Trophoblast cell (in vitro differentiated cells and primary cell): ENCODE measurements around the gene SGMS1.

ENCODE experiments used
- DNase-seq, 2 donors: peaks; one replicate each; pipeline ENCODE4 v3.0.0-alpha.2; 2016
- H2AFZ ChIP-seq: 2 replicates; pipeline ENCODE4 v1.6.1; 2013; ENCODE audit warnings: low read length, moderate library complexity, mild to moderate bottlenecking; ENCODE audit not compliant: insufficient read depth, poor library complexity
- H2AK5ac ChIP-seq: 2 replicates; pipeline ENCODE4 v1.6.1; 2013; ENCODE audit warnings: mild to moderate bottlenecking, low read length
- H2BK120ac ChIP-seq: 2 replicates; pipeline ENCODE4 v1.6.1; 2013; ENCODE audit warnings: low read length, mild to moderate bottlenecking, moderate library complexity; ENCODE audit not compliant: insufficient read depth, poor library complexity
- H2BK12ac ChIP-seq: 2 replicates; pipeline ENCODE4 v1.6.1; 2013; ENCODE audit warnings: mild to moderate bottlenecking, low read length, moderate library complexity
- H2BK5ac ChIP-seq: 2 replicates; pipeline ENCODE4 v1.6.1; 2013; ENCODE audit warnings: low read length, low read depth, moderate library complexity, mild to moderate bottlenecking; ENCODE audit not compliant: poor library complexity
- H3K14ac ChIP-seq: 2 replicates; pipeline ENCODE4 v1.6.1; 2013; ENCODE audit warnings: mild to moderate bottlenecking, low read length
- H3K18ac ChIP-seq: 2 replicates; pipeline ENCODE4 v1.6.1; 2013; ENCODE audit warnings: mild to moderate bottlenecking, low read length
- H3K23ac ChIP-seq: 2 replicates; pipeline ENCODE4 v1.6.1; 2013; ENCODE audit warnings: low read length
- H3K27ac ChIP-seq: 2 replicates; pipeline ENCODE4 v1.5.1; 2013; ENCODE audit warnings: low read depth, mild to moderate bottlenecking, inconsistent platforms, low read length, moderate library complexity
- H3K27me3 ChIP-seq: 2 replicates; pipeline ENCODE4 v1.6.1; 2013; ENCODE audit warnings: inconsistent platforms, mild to moderate bottlenecking, low read length, moderate library complexity; ENCODE audit not compliant: insufficient read depth
- H3K36me3 ChIP-seq, 2 experiments: 1 replicate in 1 of 2; 2 replicates in 1 of 2; pipeline ENCODE4 v1.6.1; 2013; ENCODE audit warnings: low read length in 2 of 2, mild to moderate bottlenecking in 2 of 2, moderate library complexity in 1 of 2; ENCODE audit not compliant: insufficient read depth in 2 of 2, control insufficient read depth in 1 of 2
- H3K4ac ChIP-seq: 2 replicates; pipeline ENCODE4 v1.6.1; 2013; ENCODE audit warnings: low read depth, mild to moderate bottlenecking, low read length, moderate library complexity
- H3K4me1 ChIP-seq, 2 experiments: 1 replicate in 1 of 2; 2 replicates in 1 of 2; pipeline ENCODE4 v1.6.1; 2013; ENCODE audit warnings: low read length in 2 of 2, mild to moderate bottlenecking in 2 of 2, moderate library complexity in 1 of 2; ENCODE audit not compliant: insufficient read depth in 2 of 2, control insufficient read depth in 1 of 2
- H3K4me2 ChIP-seq: 2 replicates; pipeline ENCODE4 v1.6.1; 2013; ENCODE audit warnings: inconsistent platforms, mild to moderate bottlenecking, low read length, moderate library complexity
- H3K4me3 ChIP-seq: 2 replicates; pipeline ENCODE4 v1.5.1; 2013; ENCODE audit warnings: mild to moderate bottlenecking, low read depth, low read length, inconsistent platforms
- H3K79me1 ChIP-seq: one replicate; pipeline ENCODE4 v1.6.1; 2013; ENCODE audit warnings: low read length
- H3K79me2 ChIP-seq: 2 replicates; pipeline ENCODE4 v1.6.1; 2013; ENCODE audit warnings: low read length, mild to moderate bottlenecking; ENCODE audit not compliant: control insufficient read depth, insufficient read depth, poor library complexity
- H3K9ac ChIP-seq: 2 replicates; pipeline ENCODE4 v1.6.1; 2013; ENCODE audit warnings: mild to moderate bottlenecking, low read length
- H3K9me3 ChIP-seq: 2 replicates; pipeline ENCODE4 v1.6.1; 2013; ENCODE audit warnings: low read depth, mild to moderate bottlenecking, control low read depth, inconsistent platforms, low read length; ENCODE audit not compliant: insufficient read depth
- H4K12ac ChIP-seq: 2 replicates; pipeline ENCODE4 v1.6.1; 2013; ENCODE audit warnings: low read depth, mild to moderate bottlenecking, low read length, moderate library complexity
- H4K8ac ChIP-seq: 2 replicates; pipeline ENCODE4 v1.6.1; 2013; ENCODE audit warnings: low read depth, mild to moderate bottlenecking, low read length, moderate library complexity
- H4K91ac ChIP-seq: one replicate; pipeline ENCODE4 v1.6.1; 2013; ENCODE audit warnings: low read depth, mild to moderate bottlenecking, low read length, moderate library complexity
- WGBS: extraction: QIAGEN DNeasy Blood & Tissue Kit; methylation state at CpG from one replicate; pipeline ENCODE4 v1.1.7; 2013; ENCODE audit warnings: missing lambda C conversion rate; ENCODE audit not compliant: insufficient read length, insufficient coverage; ENCODE audit errors: extremely low coverage; 5-methylcytosine and 5-hydroxymethylcytosine counted together

The SGMS1 gene

GRCh38 chr10:50600831-50601477, 22.8 kb downstream of the SGMS1 start:
- Histone ChIP-seq H2BK5ac (no peak overlapping the region), H2BK12ac (no peak overlapping the region)

GRCh38 chr10:50600286-50600685, 23.5 kb downstream of the SGMS1 start:
- Histone ChIP-seq H3K4me1 (peaks cover 4 to 14% of the 10 kb centered on the region in 2 experiments), H4K91ac (no peak overlapping the region), H3K79me2 (no peaks in the 10 kb centered on the region), H2AK5ac (no peak overlapping the region), H3K23ac (no peak overlapping the region), H3K79me1 (no peaks in the 10 kb centered on the region), H3K27ac (no peak overlapping the region), H2AFZ (no peak overlapping the region), H3K36me3 (no peaks in the 10 kb centered on the region), H2BK12ac (no peak overlapping the region), H3K9ac (no peak overlapping the region), H2BK5ac (no peak overlapping the region), H3K27me3 (no peaks in the 10 kb centered on the region), H3K4me2 (no peak overlapping the region), H3K18ac (no peak overlapping the region), H2BK120ac (no peak overlapping the region), H3K14ac (no peak overlapping the region), H4K12ac (no peak overlapping the region), H4K8ac (no peak overlapping the region), H3K9me3 (no peaks in the 10 kb centered on the region), H3K4ac (no peak overlapping the region), H3K4me3 (no peak overlapping the region)
- peak; percentile 49 to 84 for DNase-seq
- no CpG with 5 or more reads among the region's 1 CpG for WGBS

More at GRCh38 chr10:50600831-50601477, 22.8 kb downstream of the SGMS1 start:
- no CpG with 5 or more reads among the region's 2 CpGs for WGBS
- no peak overlapping the region for H4K91ac ChIP-seq
- H4K12ac ChIP-seq = no peak overlapping the region
- no peaks in the 10 kb centered on the region for H3K9me3 ChIP-seq
- no peak overlapping the region for H3K27ac ChIP-seq
- no peaks in the 10 kb centered on the region for H3K79me2 ChIP-seq
- no peak overlapping the region for H4K8ac ChIP-seq
- H3K27me3 ChIP-seq = no peaks in the 10 kb centered on the region
- peaks cover 5 to 16% of the 10 kb centered on the region in 2 experiments for H3K4me1 ChIP-seq
- no peak overlapping the region for H3K14ac ChIP-seq
- no peak overlapping the region for H3K4me3 ChIP-seq
- no peak overlapping the region for H3K18ac ChIP-seq
- H3K4me2 ChIP-seq = no peak overlapping the region
- no peaks in the 10 kb centered on the region for H3K79me1 ChIP-seq
- H3K23ac ChIP-seq = no peak overlapping the region
- no peak overlapping the region for H3K9ac ChIP-seq
- H3K4ac ChIP-seq = no peak overlapping the region
- DNase-seq = no peak
- H2BK120ac ChIP-seq = no peak overlapping the region
- no peak overlapping the region for H2AK5ac ChIP-seq
- no peak overlapping the region for H2AFZ ChIP-seq
- no peaks in the 10 kb centered on the region for H3K36me3 ChIP-seq

- Histone ChIP-seq H3K9ac (no peak overlapping the region), H3K9me3 (no peaks in the 10 kb centered on the region), H2BK120ac (no peak overlapping the region), H3K18ac (no peak overlapping the region), H2AFZ (no peak overlapping the region), H3K79me2 (no peaks in the 10 kb centered on the region), H3K4me2 (no peak overlapping the region), H3K79me1 (no peaks in the 10 kb centered on the region), H4K8ac (no peak overlapping the region), H4K12ac (no peak overlapping the region), H3K27ac (no peak overlapping the region), H3K36me3 (no peaks in the 10 kb centered on the region), H3K23ac (no peak overlapping the region), H3K4ac (no peak overlapping the region), H3K14ac (no peak overlapping the region), H2BK12ac (no peak overlapping the region), H3K4me3 (no peak overlapping the region), H3K27me3 (no peaks in the 10 kb centered on the region), H4K91ac (no peak overlapping the region), H2AK5ac (no peak overlapping the region), H2BK5ac (no peak overlapping the region), H3K4me1 (peaks cover 0 to 5% of the 10 kb centered on the region in 2 experiments)
- WGBS = no CpG with 5 or more reads among the region's 3 CpGs
- no peak for DNase-seq
Observed at GRCh38 chr10:50596897-50597296, 26.9 kb downstream of the SGMS1 start.

GRCh38 chr10:50596456-50596855, 27.3 kb downstream of the SGMS1 start:
- Histone ChIP-seq H3K27me3 (no peaks in the 10 kb centered on the region), H2AK5ac (no peak overlapping the region), H3K36me3 (no peaks in the 10 kb centered on the region), H4K8ac (no peak overlapping the region), H3K9ac (no peak overlapping the region), H2AFZ (no peak overlapping the region), H3K4ac (no peak overlapping the region), H3K4me1 (peaks cover 0 to 5% of the 10 kb centered on the region in 2 experiments), H4K91ac (no peak overlapping the region), H4K12ac (no peak overlapping the region), H2BK120ac (no peak overlapping the region), H3K18ac (no peak overlapping the region), H3K4me2 (no peak overlapping the region), H2BK12ac (no peak overlapping the region), H3K79me1 (no peaks in the 10 kb centered on the region), H3K4me3 (no peak overlapping the region), H3K27ac (no peak overlapping the region), H3K79me2 (no peaks in the 10 kb centered on the region), H2BK5ac (no peak overlapping the region), H3K23ac (no peak overlapping the region), H3K9me3 (no peaks in the 10 kb centered on the region), H3K14ac (no peak overlapping the region)
- DNase-seq = no peak
- WGBS = no CpG with 5 or more reads among the region's 2 CpGs
